ENCODE results near the gene ATP9B. TPM values are rescaled to one million over a fixed set of nuclear protein-coding genes. Genes with fewer than 3 reads are reported as not detected.

The ATP9B gene
- total RNA-seq, 1 experiment from 2014 or later = 17.8 TPM

DNA sequence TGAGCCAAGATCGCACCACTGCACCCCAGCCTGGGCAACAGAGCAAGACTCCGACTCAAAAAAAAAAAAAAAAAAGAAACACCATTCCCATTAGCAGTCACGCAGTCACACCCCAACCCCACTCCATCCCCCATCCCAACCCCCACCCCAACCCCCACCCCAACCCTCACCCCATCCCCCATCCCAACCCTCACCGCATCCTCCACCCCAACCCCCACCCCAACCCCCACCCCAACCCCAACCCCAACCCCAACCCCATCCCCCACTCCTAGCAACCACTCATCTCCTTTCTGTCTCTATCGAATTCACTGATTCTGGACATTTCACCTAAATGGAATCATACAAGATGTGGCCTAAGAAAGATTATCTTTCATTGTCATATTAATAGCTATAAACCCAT, 25.9 kb upstream of the ATP9B start:
- ChIA-PET RAD21 (ENCODE audit: low non-redundant PET in 1 of 2, low total read pairs in 2 of 2, uncharacterized antibody in 2 of 2, unreplicated experiment in 2 of 2) (no interaction called here), CTCF (no interaction called here), POLR2A (no interaction called here)
- Histone ChIP-seq H3K9me3 (ENCODE audit: control insufficient read depth in 1 of 2, insufficient read depth in 1 of 2, low read depth in 1 of 2, low read length in 2 of 2) (no peaks in the 10 kb centered on the region; a peak in 1 of 4 replicates), H3K9me2 (ENCODE audit: insufficient read depth) (no peaks in the 10 kb centered on the region), H3K4me1 (ENCODE audit: control insufficient read depth in 1 of 2, insufficient read depth in 2 of 2, low read length in 2 of 2) (peaks cover 0 to 6% of the 10 kb centered on the region in 2 experiments; a peak in 3 of 4 replicates), H2AFZ (ENCODE audit: low read depth, low read length, poor library complexity, severe bottlenecking) (no peak overlapping the region), H3K36me3 (ENCODE audit: control insufficient read depth in 1 of 2, insufficient read depth in 2 of 2, low read length in 2 of 2) (no peaks in the 10 kb centered on the region), H3K27me3 (ENCODE audit: insufficient read depth, low read length) (no peaks in the 10 kb centered on the region), H3K4me3 (replicated peaks in 1 of 2; ENCODE audit: low read depth in 1 of 2, low read length in 2 of 2) (no peak overlapping the region), H3K4me2 (ENCODE audit: low read length) (no peak overlapping the region), H3K79me2 (ENCODE audit: insufficient read depth, low read length) (no peaks in the 10 kb centered on the region), H3K27ac (ENCODE audit: low read depth, low read length) (no peak overlapping the region), H4K20me1 (ENCODE audit: insufficient read depth) (no peaks in the 10 kb centered on the region), H3K9ac (ENCODE audit: low read length) (no peak overlapping the region)
- no TSS peak for BruUV-seq (replicated peaks)
- TF ChIP-seq, protein P1, sequence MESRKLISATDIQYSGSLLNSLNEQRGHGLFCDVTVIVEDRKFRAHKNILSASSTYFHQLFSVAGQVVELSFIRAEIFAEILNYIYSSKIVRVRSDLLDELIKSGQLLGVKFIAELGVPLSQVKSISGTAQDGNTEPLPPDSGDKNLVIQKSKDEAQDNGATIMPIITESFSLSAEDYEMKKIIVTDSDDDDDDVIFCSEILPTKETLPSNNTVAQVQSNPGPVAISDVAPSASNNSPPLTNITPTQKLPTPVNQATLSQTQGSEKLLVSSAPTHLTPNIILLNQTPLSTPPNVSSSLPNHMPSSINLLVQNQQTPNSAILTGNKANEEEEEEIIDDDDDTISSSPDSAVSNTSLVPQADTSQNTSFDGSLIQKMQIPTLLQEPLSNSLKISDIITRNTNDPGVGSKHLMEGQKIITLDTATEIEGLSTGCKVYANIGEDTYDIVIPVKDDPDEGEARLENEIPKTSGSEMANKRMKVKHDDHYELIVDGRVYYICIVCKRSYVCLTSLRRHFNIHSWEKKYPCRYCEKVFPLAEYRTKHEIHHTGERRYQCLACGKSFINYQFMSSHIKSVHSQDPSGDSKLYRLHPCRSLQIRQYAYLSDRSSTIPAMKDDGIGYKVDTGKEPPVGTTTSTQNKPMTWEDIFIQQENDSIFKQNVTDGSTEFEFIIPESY (IDR thresholded peaks at IDR 0.05; ENCODE audit: extremely low read depth, insufficient replicate concordance, low read length) = no peak
- no peak for TF ChIP-seq FOSL1 (IDR thresholded peaks at IDR 0.05; ENCODE audit: low read depth)
- no peak for TF ChIP-seq SRF (IDR thresholded peaks at IDR 0.05; ENCODE audit: low read depth)
- no peak for TF ChIP-seq CEBPB (IDR thresholded peaks at IDR 0.05; ENCODE audit: low read depth)
- TF ChIP-seq, protein P2, sequence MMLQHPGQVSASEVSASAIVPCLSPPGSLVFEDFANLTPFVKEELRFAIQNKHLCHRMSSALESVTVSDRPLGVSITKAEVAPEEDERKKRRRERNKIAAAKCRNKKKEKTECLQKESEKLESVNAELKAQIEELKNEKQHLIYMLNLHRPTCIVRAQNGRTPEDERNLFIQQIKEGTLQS (IDR thresholded peaks at IDR 0.05) = no peak
- TF ChIP-seq YY1 (IDR thresholded peaks at IDR 0.05; ENCODE audit: extremely low read depth, insufficient replicate concordance, low read depth, low read length) = no peak
- TF ChIP-seq ELF1 (IDR thresholded peaks at IDR 0.05; ENCODE audit: borderline replicate concordance, low read depth) = no peak
- no peak for TF ChIP-seq JUND (IDR thresholded peaks at IDR 0.05)
- TF ChIP-seq SIN3A (IDR thresholded peaks at IDR 0.05; ENCODE audit: low read depth) = no peak
- no peak for TF ChIP-seq TCF7L2 (IDR thresholded peaks at IDR 0.05; ENCODE audit: borderline replicate concordance, extremely low read depth, insufficient read depth, insufficient read length)
- TF ChIP-seq, protein P3, sequence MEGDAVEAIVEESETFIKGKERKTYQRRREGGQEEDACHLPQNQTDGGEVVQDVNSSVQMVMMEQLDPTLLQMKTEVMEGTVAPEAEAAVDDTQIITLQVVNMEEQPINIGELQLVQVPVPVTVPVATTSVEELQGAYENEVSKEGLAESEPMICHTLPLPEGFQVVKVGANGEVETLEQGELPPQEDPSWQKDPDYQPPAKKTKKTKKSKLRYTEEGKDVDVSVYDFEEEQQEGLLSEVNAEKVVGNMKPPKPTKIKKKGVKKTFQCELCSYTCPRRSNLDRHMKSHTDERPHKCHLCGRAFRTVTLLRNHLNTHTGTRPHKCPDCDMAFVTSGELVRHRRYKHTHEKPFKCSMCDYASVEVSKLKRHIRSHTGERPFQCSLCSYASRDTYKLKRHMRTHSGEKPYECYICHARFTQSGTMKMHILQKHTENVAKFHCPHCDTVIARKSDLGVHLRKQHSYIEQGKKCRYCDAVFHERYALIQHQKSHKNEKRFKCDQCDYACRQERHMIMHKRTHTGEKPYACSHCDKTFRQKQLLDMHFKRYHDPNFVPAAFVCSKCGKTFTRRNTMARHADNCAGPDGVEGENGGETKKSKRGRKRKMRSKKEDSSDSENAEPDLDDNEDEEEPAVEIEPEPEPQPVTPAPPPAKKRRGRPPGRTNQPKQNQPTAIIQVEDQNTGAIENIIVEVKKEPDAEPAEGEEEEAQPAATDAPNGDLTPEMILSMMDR (IDR thresholded peaks at IDR 0.05 in 2 of 3, conservative IDR thresholded peaks at IDR 0.05 in 1 of 3; ENCODE audit: borderline replicate concordance in 1 of 3, insufficient read depth in 1 of 3, low read depth in 2 of 3, low read length in 2 of 3) = no peak
- TF ChIP-seq SP1 (IDR thresholded peaks at IDR 0.05; ENCODE audit: low read depth) = no peak
- no peak for TF ChIP-seq EZH2phosphoT487 (IDR thresholded peaks at IDR 0.05; ENCODE audit: borderline replicate concordance)
- TF ChIP-seq EGR1 (IDR thresholded peaks at IDR 0.05; ENCODE audit: low read depth) = no peak
- TF ChIP-seq RAD21 (IDR thresholded peaks at IDR 0.05; ENCODE audit: low read depth) = no peak
- ATAC-seq = no peak
- intact Hi-C loops (cut with micrococcal nuclease) = no loop called here
- DNase-seq (ENCODE audit: low read depth, low spot score) = no peak

Data from HCT116 (cell line).